Gastroesophageal sphincter (tissue), 4 donors: ENCODE data around the gene KCTD19. TPM values are rescaled to one million over a fixed set of nuclear protein-coding genes. Genes with fewer than 3 reads are reported as not detected.

Source experiments
- ATAC-seq: fragments of 150-250 bp; one replicate; pipeline ENCODE4 v1.9.1; 2016; ENCODE audit warnings: mild to moderate bottlenecking, moderate library complexity
- H3K27ac ChIP-seq, 4 donors: fragments of 200-600 bp; sonication (generic) in 3 of 4; 1 replicate in 3 of 4; 2 replicates in 1 of 4; pipeline ENCODE4 v1.5.1; 2016 to 2019
- H3K27me3 ChIP-seq: fragments of 200-600 bp; sonication (generic); one replicate; pipeline ENCODE4 v1.5.1; 2019
- H3K36me3 ChIP-seq, 2 donors: fragments of 200-600 bp; sonication (generic); one replicate each; pipeline ENCODE4 v1.5.1; 2019; ENCODE audit warnings: control low read depth in 1 of 2
- H3K4me1 ChIP-seq, 3 donors: fragments of 200-600 bp; sonication (generic); 1 replicate in 2 of 3; 2 replicates in 1 of 3; pipeline ENCODE4 v1.5.1; 2016 to 2019; ENCODE audit warnings: control low read depth in 2 of 3
- H3K4me3 ChIP-seq, 2 donors: fragments of 200-600 bp; sonication (generic); one replicate each; pipeline ENCODE4 v1.5.1; 2019; ENCODE audit warnings: mild to moderate bottlenecking in 1 of 2, moderate library complexity in 1 of 2
- H3K9me3 ChIP-seq, 3 donors: fragments of 200-600 bp; sonication (generic); one replicate each; pipeline ENCODE4 v1.5.1; 2017 to 2019; ENCODE audit warnings: control low read depth in 2 of 3
- EP300 ChIP-seq: sonication (generic); formaldehyde crosslinking; IDR thresholded peaks from one replicate; pipeline ENCODE4 v1.6.1; 2017; ENCODE audit warnings: antibody characterized with exemption, mild to moderate bottlenecking
- POLR2A ChIP-seq, 2 donors: fragments of 450-650 bp; IDR thresholded peaks; one replicate each; pipeline ENCODE4 v1.6.1; 2017; ENCODE audit warnings: antibody characterized with exemption in 2 of 2, mild to moderate bottlenecking in 2 of 2, moderate library complexity in 1 of 2
- POLR2AphosphoS5 ChIP-seq: sonication (generic); formaldehyde crosslinking; IDR thresholded peaks from one replicate; pipeline ENCODE4 v1.6.1; 2017; ENCODE audit warnings: antibody characterized with exemption
- WGBS, 2 donors: methylation state at CpG; one replicate each; pipeline ENCODE4 v1.1.5; 2018; ENCODE audit warnings: low coverage in 1 of 2; 5-methylcytosine and 5-hydroxymethylcytosine counted together
- total RNA-seq, 4 donors: library from RNA; depleted of rRNA; stranded (reverse); fragments of >200 nt; gene quantifications; one replicate each; pipeline ENCODE4 v1.1.0, GENCODE V29; 2016
- TF ChIP-seq, protein P1 (sequence below), 4 experiments: fragments of 200-600 bp in 2 of 4; fragments of 450-650 bp in 2 of 4; sonication (generic) in 1 of 4; IDR thresholded peaks; one replicate each; pipeline ENCODE4 v1.5.1; 2017 to 2019; ENCODE audit warnings: antibody characterized with exemption in 4 of 4, mild to moderate bottlenecking in 2 of 4, moderate library complexity in 2 of 4

KCTD19 gene
- total RNA-seq, 4 donors from 2014 or later = 0.13 to 0.19 TPM; not detected in 2

DNA sequence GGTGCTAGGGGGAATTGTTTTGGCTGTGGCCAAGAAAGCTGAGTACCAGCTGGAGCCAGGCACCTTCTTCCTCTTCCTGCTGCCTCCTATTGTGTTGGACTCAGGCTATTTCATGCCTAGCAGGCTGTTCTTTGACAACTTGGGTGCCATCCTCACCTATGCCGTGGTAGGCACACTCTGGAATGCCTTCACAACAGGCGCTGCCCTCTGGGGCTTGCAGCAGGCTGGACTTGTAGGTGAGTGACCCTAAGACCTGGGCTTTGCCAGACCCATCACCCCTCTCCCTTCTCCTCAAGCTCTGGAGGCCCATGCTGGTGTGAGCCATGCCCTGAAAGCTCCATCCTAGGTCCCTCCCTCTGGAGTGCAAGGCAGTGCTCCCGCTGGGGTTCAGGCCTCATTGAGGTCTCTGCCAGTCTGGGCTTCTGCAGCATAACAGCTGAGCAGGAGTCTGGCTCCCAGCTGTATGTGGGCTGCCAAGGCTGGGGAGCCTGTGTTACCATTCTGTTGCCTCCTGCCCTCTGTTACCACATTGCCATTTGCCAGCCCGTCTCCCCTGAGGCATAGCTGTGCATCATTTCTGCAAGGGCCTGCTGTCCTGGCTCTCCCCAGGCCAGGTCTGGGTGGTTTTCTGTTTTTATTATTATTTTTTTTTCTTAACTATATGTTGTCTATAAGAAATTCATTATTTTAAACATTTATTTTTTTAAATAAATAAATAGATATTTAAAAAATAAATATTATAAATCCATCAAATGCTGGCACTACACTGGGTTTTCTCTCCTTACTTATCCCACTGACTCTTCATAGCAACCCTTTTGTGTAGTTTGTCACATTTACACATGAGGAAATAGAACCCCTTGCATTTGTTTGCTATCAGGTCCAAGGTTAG lies 73.7 kb downstream of the KCTD19 start:
- 100% methylated on average over 1 of the region's 4 CpGs; no CpG with 5 or more reads in 1 of the 2 donors for WGBS, 2 donors
- Histone ChIP-seq H3K4me3 (no peak overlapping the region), H3K27ac (no peak overlapping the region), H3K9me3 (no peaks in the 10 kb centered on the region), H3K27me3 (peaks cover 69% of the 10 kb centered on the region), H3K4me1 (peaks cover 0 to 17% (median 13%) of the 10 kb centered on the region in 3 donors), H3K36me3 (no peaks in the 10 kb centered on the region)
- no peak for ATAC-seq
- TF ChIP-seq, protein P1, sequence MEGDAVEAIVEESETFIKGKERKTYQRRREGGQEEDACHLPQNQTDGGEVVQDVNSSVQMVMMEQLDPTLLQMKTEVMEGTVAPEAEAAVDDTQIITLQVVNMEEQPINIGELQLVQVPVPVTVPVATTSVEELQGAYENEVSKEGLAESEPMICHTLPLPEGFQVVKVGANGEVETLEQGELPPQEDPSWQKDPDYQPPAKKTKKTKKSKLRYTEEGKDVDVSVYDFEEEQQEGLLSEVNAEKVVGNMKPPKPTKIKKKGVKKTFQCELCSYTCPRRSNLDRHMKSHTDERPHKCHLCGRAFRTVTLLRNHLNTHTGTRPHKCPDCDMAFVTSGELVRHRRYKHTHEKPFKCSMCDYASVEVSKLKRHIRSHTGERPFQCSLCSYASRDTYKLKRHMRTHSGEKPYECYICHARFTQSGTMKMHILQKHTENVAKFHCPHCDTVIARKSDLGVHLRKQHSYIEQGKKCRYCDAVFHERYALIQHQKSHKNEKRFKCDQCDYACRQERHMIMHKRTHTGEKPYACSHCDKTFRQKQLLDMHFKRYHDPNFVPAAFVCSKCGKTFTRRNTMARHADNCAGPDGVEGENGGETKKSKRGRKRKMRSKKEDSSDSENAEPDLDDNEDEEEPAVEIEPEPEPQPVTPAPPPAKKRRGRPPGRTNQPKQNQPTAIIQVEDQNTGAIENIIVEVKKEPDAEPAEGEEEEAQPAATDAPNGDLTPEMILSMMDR (IDR thresholded peaks at IDR 0.05) = no peak
- no peak for TF ChIP-seq EP300
- no peak for TF ChIP-seq POLR2A (IDR thresholded peaks at IDR 0.05)
- TF ChIP-seq POLR2AphosphoS5 = no peak

DNA sequence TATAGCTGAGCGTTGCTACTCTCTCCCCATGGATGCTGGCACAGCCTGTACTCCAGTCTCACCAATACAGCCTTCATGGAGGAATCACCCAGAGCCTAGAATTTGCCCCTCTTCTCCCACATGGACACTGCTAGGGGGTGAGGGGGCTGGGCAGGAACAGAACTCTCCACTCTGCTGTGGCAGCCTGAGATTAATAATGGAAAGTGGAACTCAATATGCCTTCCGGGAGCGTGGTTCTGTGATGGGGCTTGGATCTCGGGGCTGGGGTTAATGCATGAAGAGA lies 76.6 kb downstream of the KCTD19 start:
- H3K27me3 ChIP-seq = peaks cover 56% of the 10 kb centered on the region

DNA sequence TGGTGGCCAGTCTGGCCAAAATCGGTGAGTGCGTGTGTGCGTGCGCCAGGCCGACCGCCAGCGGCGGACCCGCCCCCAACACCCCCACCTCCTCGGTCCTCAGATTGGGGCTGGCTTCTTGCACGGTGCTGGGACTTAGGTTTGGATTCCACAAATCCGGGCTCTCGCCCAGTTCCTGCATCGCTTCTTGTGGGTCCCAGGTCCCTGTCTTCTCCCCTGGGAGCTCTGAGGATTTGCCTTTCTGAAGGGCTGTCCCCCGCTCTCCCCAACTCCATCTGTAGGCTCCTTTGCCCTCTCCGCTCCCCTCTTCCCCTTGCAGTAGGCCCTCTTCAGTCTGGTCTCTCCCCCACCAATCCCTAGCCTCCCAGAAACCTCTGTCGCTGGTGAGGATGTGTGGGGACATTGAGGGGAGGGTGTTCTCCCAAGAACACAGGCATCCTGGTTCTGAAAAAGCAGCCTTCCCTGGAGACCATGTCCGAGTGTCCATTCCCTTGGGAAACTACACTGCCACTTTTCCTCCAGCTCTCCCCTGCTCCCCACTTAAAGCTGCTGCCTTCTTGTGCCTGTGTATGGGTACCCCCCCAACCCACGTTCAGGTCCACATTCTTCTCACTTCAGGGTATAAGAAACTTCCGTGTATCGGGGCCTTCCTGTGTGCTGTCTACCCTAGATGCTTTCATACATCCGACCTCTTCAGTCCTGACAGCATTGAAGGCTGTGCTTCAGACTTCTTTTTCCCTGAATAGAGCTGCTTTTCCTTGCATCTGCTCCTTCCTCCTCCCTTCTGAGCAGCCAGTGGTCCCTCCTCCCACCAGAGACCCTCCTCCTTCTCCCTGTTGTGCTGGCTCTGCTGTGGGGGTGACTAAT lies 77.1 kb downstream of the KCTD19 start:
- peaks cover 50% of the 10 kb centered on the region for H3K27me3 ChIP-seq
- H3K9me3 ChIP-seq = no peaks in the 10 kb centered on the region
- TF ChIP-seq POLR2AphosphoS5 (no peak), POLR2A (IDR thresholded peaks at IDR 0.05) (no peak), EP300 (no peak)
- TF ChIP-seq, protein P1 (IDR thresholded peaks at IDR 0.05) = no peak
- peaks cover 0 to 48% (median 31%) of the 10 kb centered on the region in 3 donors for H3K4me1 ChIP-seq
- ATAC-seq = no peak
- H3K27ac ChIP-seq = no peak overlapping the region
- H3K36me3 ChIP-seq = no peaks in the 10 kb centered on the region
- peak overlapping the region; percentile 31 to 80 for H3K4me3 ChIP-seq
- 34 to 41% methylated on average over 3 to 10 of the region's 22 CpGs for WGBS, 2 donors

More for the DNA sequence above, 76.6 kb downstream of the KCTD19 start:
- H3K36me3 ChIP-seq = no peaks in the 10 kb centered on the region
- 42% methylated on average over 4 of the region's 4 CpGs; no CpG with 5 or more reads in 1 of the 2 donors for WGBS, 2 donors
- no peak for ATAC-seq
- H3K4me3 ChIP-seq = no peak overlapping the region
- no peak overlapping the region for H3K27ac ChIP-seq
- peaks cover 0 to 43% (median 25%) of the 10 kb centered on the region in 3 donors for H3K4me1 ChIP-seq
- TF ChIP-seq EP300 (no peak), POLR2AphosphoS5 (no peak), POLR2A (IDR thresholded peaks at IDR 0.05) (no peak)
- TF ChIP-seq, protein P1 (IDR thresholded peaks at IDR 0.05) = no peak
- H3K9me3 ChIP-seq = no peaks in the 10 kb centered on the region

DNA sequence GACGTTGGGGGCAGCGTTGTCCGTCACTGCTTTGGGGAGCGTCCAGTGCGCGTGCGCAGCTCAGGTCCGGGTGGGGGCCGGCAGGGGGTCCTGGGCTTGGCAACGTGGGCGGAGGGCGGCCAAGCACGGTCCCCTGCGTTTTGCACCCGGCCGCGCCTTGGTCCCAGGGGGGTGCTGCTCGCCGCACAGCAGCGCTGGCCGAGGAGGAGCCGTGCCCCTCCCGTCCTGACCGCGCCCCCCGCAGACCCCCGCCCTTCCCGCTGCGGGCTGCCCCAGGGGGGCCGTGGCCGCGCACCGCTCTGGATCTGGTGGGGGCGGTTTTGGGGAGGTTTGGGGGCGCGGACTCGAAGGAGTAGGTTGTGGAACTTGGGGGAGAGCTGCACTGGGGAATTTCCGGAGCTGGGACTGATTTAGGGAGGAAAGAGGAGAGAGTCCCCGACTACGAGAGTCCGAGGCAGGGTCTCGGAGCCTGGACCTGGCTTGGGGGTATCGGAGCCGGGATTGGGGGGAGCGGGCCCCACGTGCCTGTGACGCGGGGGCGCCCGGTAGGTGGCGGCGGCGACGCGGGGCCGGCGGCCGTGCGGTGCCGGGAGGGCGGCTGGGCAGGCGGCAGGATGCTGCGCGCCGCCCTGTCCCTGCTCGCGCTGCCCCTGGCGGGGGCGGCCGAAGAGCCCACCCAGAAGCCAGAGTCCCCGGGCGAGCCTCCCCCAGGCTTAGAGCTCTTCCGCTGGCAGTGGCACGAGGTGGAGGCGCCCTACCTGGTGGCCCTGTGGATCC lies 78.0 kb downstream of the KCTD19 start, which contains the start of gene SLC9A5:
SLC9A5 (plus strand) TSS at position 579 of the 777 bp plus-strand sequence; CDS start at position 615, 36 bp downstream.
- no peak for ATAC-seq
- TF ChIP-seq, protein P1 (IDR thresholded peaks at IDR 0.05) = peak in 3 of 4 experiments; percentile 32 to 41 (median 36)
- no peak for TF ChIP-seq POLR2AphosphoS5
- Histone ChIP-seq H3K27me3 (peaks cover 45% of the 10 kb centered on the region), H3K9me3 (no peaks in the 10 kb centered on the region), H3K36me3 (no peaks in the 10 kb centered on the region), H3K4me1 (peaks cover 0 to 57% (median 38%) of the 10 kb centered on the region in 3 donors), H3K4me3 (peak within 1 kb of the TSS; percentile 31 to 80), H3K27ac (peak within 1 kb of the TSS in 3 of 4 donors; percentile 83 to 87 (median 86))
- 0% methylated on average over 1 to 3 of the region's 75 CpGs for WGBS, 2 donors
